Keratinocyte (primary cell): Measurements from ENCODE around the gene ZNF512B. TPM values are rescaled to one million over a fixed set of nuclear protein-coding genes. Genes with fewer than 3 reads are reported as not detected.

Experiments used
- DNase-seq: peaks from one replicate; pipeline ENCODE4 v3.0.0-alpha.2; 2011; ENCODE audit warnings: low read depth, missing footprints, low spot score
- FAIRE-seq: peaks from 2 replicates; lab custom pipeline; 2011; peaks lifted over from hg19 to GRCh38; lab: Jason Lieb, UNC
- H2AFZ ChIP-seq: 2 replicates; pipeline ENCODE4 v1.6.0; 2012; ENCODE audit warnings: low read length, control low read depth, inconsistent platforms; ENCODE audit not compliant: control insufficient read depth
- H3K27ac ChIP-seq: 2 replicates; pipeline ENCODE4 v1.5.1; 2011; ENCODE audit warnings: low read length; ENCODE audit not compliant: control insufficient read depth, insufficient read depth
- H3K27me3 ChIP-seq: 3 replicates; pipeline ENCODE4 v1.6.0; 2011; ENCODE audit warnings: low read length; ENCODE audit not compliant: control insufficient read depth, insufficient read depth; ENCODE audit errors: extremely low read depth
- H3K36me3 ChIP-seq, 2 experiments: 2 replicates in 1 of 2; 3 replicates in 1 of 2; pipeline ENCODE4 v1.5.1; 2011; ENCODE audit warnings: low read length in 2 of 2, mild to moderate bottlenecking in 1 of 2; ENCODE audit not compliant: control insufficient read depth in 2 of 2, insufficient read depth in 2 of 2; ENCODE audit errors: extremely low read depth in 1 of 2
- H3K4me1 ChIP-seq: 3 replicates; pipeline ENCODE4 v1.5.1; 2011; ENCODE audit warnings: low read length; ENCODE audit not compliant: control insufficient read depth, insufficient read depth; ENCODE audit errors: extremely low read depth
- H3K4me2 ChIP-seq: 3 replicates; pipeline ENCODE4 v1.6.0; 2011; ENCODE audit warnings: low read depth, low read length; ENCODE audit not compliant: control insufficient read depth, insufficient read depth; ENCODE audit errors: extremely low read depth
- H3K4me3 ChIP-seq, 3 experiments: fragments of 200-600 bp in 1 of 3; sonication (generic) in 1 of 3; 2 replicates in 2 of 3; 3 replicates in 1 of 3; pipeline ENCODE4 v1.5.1; 2011 to 2016; ENCODE audit warnings: low read length in 3 of 3, mild to moderate bottlenecking in 3 of 3, control low read depth in 2 of 3, inconsistent platforms in 1 of 3, low read depth in 1 of 3, mixed read lengths in 1 of 3, mixed run types in 1 of 3, moderate library complexity in 1 of 3; ENCODE audit not compliant: control insufficient read depth in 2 of 3, insufficient read depth in 2 of 3; ENCODE audit errors: extremely low read depth in 1 of 3
- H3K79me2 ChIP-seq: 2 replicates; pipeline ENCODE4 v1.6.0; 2012; ENCODE audit warnings: low read length; ENCODE audit not compliant: control insufficient read depth, insufficient read depth
- H3K9ac ChIP-seq: 3 replicates; pipeline ENCODE4 v1.6.0; 2011; ENCODE audit warnings: low read length; ENCODE audit not compliant: control insufficient read depth, insufficient read depth; ENCODE audit errors: extremely low read depth
- H3K9me1 ChIP-seq: 3 replicates; pipeline ENCODE4 v1.6.0; 2011; ENCODE audit warnings: low read length; ENCODE audit not compliant: control insufficient read depth, insufficient read depth; ENCODE audit errors: extremely low read depth
- H3K9me3 ChIP-seq: 2 replicates; pipeline ENCODE4 v1.5.1; 2012; ENCODE audit warnings: low read depth, low read length; ENCODE audit not compliant: control insufficient read depth
- H4K20me1 ChIP-seq: 3 replicates; pipeline ENCODE4 v1.6.0; 2011; ENCODE audit warnings: low read length; ENCODE audit not compliant: control insufficient read depth, insufficient read depth; ENCODE audit errors: extremely low read depth
- EZH2 ChIP-seq: IDR thresholded peaks from one replicate; pipeline ENCODE4 v1.6.1; 2012; ENCODE audit warnings: inconsistent platforms, mild to moderate bottlenecking, low read length, moderate library complexity
- dilution Hi-C: fragments of 300-500 bp; cut with MboI; formaldehyde crosslinking; loops from one replicate; pipeline ENCODE4 v1.7.0; 2020; ENCODE audit warnings: low sequenced_read_pairs; ENCODE audit not compliant: extremely low pct_ligation_motif_present
- polyA plus RNA-seq, 5 experiments: library from polyadenylated mRNA; depleted of rRNA in 3 of 5; stranded (reverse) in 3 of 5; stranded (forward) in 1 of 5; unstranded in 1 of 5; fragments of >200 nt; gene quantifications; 1 replicate in 1 of 5; 2 replicates in 3 of 5; 3 replicates in 1 of 5; pipeline versions ENCODE4 v1.2.1 to v1.2.3, GENCODE V29; 2011 to 2012; ENCODE audit warnings: missing spikeins in 2 of 5, low read depth in 1 of 5, low replicate concordance in 1 of 5
- TF ChIP-seq, protein P1 (sequence below), 3 experiments: IDR thresholded peaks in 1 of 3; conservative IDR thresholded peaks in 1 of 3; optimal IDR thresholded peaks in 1 of 3; 2 replicates in 2 of 3; 3 replicates in 1 of 3; pipeline versions ENCODE3 to v1.5.1; 2011; ENCODE audit warnings: low read length in 3 of 3, mild to moderate bottlenecking in 3 of 3, moderate library complexity in 2 of 3, control low read depth in 1 of 3, inconsistent platforms in 1 of 3; ENCODE audit not compliant: insufficient read depth in 2 of 3; ENCODE audit errors: extremely low read depth in 1 of 3

ZNF512B gene
- polyA plus RNA-seq, 1 donor (not counting 4 experiments of a cell fraction or from before 2014, with no cell fraction given), result 2.4 TPM

DNA sequence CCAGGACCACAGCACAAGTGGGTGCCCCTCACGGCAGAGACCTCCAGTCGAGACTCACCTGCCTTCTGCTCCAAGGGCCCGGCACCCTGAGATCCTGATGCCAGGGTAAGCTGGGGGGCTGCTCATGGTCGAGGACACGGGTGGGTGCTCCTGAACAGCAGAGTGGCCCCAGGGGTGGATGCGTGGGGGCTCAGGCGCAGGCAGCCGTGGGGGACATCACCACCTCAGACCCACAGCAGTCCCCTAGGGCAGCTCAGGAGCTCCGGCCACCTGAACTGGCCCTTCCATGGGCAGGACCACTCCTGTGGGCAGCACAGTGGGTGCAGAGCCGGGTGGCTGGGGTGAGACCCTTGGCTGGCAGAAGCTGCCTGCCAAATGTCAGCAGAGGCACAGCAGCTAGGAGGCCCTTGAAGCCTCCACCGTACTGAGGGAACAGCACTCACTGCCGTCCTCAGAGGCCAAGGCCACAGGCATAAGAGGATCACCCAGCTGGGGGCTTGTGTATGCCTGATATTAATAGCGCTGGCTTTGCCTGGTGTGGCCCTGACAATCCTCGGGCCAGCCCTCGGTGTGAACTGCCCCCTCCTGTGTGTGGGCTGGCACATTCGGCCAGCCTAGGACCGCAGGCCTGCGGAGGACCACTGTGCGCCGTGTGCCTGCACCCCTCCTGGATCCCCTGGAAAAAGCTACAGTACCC, 18.9 kb downstream of the ZNF512B start:
- H3K27ac ChIP-seq, result no peak overlapping the region
- H3K4me2 ChIP-seq, result no peak overlapping the region
- H3K9me1 ChIP-seq, result peaks cover 8% of the 10 kb centered on the region
- H2AFZ ChIP-seq, result no peak overlapping the region
- DNase-seq (no peak), FAIRE-seq (no peak)
- no peak overlapping the region for H3K4me3 ChIP-seq
- no peaks in the 10 kb centered on the region for H3K9me3 ChIP-seq
- peaks cover 4 to 7% of the 10 kb centered on the region in 2 experiments for H3K36me3 ChIP-seq
- H3K9ac ChIP-seq, result no peak overlapping the region
- dilution Hi-C loops, result no loop called here
- H4K20me1 ChIP-seq, result peaks cover 53% of the 10 kb centered on the region
- H3K79me2 ChIP-seq, result peaks cover 83% of the 10 kb centered on the region
- TF ChIP-seq, protein P1, sequence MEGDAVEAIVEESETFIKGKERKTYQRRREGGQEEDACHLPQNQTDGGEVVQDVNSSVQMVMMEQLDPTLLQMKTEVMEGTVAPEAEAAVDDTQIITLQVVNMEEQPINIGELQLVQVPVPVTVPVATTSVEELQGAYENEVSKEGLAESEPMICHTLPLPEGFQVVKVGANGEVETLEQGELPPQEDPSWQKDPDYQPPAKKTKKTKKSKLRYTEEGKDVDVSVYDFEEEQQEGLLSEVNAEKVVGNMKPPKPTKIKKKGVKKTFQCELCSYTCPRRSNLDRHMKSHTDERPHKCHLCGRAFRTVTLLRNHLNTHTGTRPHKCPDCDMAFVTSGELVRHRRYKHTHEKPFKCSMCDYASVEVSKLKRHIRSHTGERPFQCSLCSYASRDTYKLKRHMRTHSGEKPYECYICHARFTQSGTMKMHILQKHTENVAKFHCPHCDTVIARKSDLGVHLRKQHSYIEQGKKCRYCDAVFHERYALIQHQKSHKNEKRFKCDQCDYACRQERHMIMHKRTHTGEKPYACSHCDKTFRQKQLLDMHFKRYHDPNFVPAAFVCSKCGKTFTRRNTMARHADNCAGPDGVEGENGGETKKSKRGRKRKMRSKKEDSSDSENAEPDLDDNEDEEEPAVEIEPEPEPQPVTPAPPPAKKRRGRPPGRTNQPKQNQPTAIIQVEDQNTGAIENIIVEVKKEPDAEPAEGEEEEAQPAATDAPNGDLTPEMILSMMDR (optimal IDR thresholded peaks at IDR 0.05 in 1 of 3, IDR thresholded peaks at IDR 0.05 in 1 of 3, conservative IDR thresholded peaks at IDR 0.05 in 1 of 3; ENCODE audit: extremely low read depth in 1 of 3, insufficient read depth in 2 of 3, low read length in 3 of 3), result no peak
- no peak for TF ChIP-seq EZH2
- peaks cover 55% of the 10 kb centered on the region for H3K4me1 ChIP-seq
- no peaks in the 10 kb centered on the region for H3K27me3 ChIP-seq

DNA sequence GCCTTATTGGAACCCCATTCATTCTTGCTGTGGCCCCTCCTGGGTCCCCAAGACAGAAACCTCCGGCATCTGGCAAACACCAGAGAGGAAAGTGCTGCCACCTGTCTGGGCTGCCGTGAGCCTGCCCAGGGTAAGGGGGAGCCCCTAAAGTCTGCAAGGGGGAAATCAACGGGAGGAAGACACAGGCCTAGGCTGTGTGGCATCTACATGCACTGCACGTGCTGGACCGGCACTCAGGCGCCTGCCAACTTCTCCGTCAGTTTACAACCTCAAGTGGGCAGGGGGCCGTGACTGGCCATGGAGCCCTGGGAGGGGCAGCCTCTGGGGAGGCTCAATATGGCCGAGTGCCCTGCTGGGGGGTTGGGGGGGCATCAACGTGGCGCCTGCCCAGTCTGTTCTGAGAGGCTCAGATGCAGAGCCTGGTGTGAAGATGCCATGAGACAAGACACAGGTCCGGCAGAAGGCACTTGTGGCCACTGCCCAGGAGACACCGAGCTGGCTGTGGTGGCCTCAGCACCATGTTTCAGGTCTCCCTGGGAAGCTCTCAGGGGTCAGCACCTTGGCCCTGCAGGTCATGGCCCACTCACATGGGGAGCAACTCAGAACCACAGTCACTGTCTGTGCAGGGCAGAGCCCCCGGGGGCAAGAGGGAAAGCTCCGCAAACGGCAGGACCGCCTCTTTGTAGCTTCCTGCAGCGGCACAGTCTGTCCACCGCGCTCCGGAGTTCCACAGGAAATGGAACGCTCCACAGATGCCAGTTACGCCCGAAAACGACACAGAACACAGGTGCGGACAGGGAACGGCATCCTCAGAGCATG, 21.9 kb downstream of the ZNF512B start:
- H3K9me3 ChIP-seq, result no peaks in the 10 kb centered on the region
- peaks cover 50% of the 10 kb centered on the region for H3K4me1 ChIP-seq
- no peak for DNase-seq
- dilution Hi-C loops, result no loop called here
- peaks cover 8% of the 10 kb centered on the region for H3K9me1 ChIP-seq
- peaks cover 47% of the 10 kb centered on the region for H4K20me1 ChIP-seq
- peak overlapping the region; percentile 55 for H3K4me2 ChIP-seq
- no peak overlapping the region for H3K9ac ChIP-seq
- H3K27ac ChIP-seq, result no peak overlapping the region
- peaks cover 66% of the 10 kb centered on the region for H3K79me2 ChIP-seq
- H3K36me3 ChIP-seq, result peaks cover 17 to 22% of the 10 kb centered on the region in 2 experiments
- no peak overlapping the region for H3K4me3 ChIP-seq
- H2AFZ ChIP-seq, result no peak overlapping the region
- no peaks in the 10 kb centered on the region for H3K27me3 ChIP-seq
- TF ChIP-seq EZH2, result no peak
- TF ChIP-seq, protein P1 (optimal IDR thresholded peaks at IDR 0.05 in 1 of 3, IDR thresholded peaks at IDR 0.05 in 1 of 3, conservative IDR thresholded peaks at IDR 0.05 in 1 of 3; ENCODE audit: extremely low read depth in 1 of 3, insufficient read depth in 2 of 3, low read length in 3 of 3), result no peak
- no peak for FAIRE-seq
